Suprapubic skin (tissue), 3 donors: ENCODE results near the gene IL36A.

Source experiments
- POLR2AphosphoS5 ChIP-seq, 3 donors: sonication (generic); formaldehyde crosslinking; IDR thresholded peaks; one replicate each; pipeline ENCODE4 v1.6.1; 2017; ENCODE audit warnings: antibody characterized with exemption in 3 of 3
- TF ChIP-seq, protein P1 (sequence below), 2 donors: fragments of 200-600 bp in 1 of 2; fragments of 450-650 bp in 1 of 2; sonication (generic) in 1 of 2; IDR thresholded peaks; one replicate each; pipeline ENCODE4 v1.5.1; 2016 to 2019; ENCODE audit warnings: antibody characterized with exemption in 2 of 2, mild to moderate bottlenecking in 1 of 2, moderate library complexity in 1 of 2

DNA sequence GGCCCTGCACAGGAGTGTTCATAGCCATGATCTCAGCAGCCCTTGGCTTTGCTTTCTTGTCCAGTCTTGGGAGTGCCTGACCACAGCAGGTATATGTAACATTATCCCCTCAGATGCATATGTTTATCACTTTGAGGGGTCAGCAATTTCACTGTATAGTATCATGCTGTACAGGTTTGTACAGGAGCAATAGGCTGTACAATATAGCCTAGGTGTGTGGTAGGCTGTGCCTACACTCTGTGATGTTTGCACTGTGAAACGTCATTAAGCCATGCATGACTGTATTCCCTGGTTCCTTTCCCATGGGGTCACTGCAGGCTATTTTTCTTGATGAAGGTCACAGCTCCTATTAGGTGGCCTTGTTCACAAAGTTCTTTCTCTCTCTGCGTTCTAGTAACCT lies 32.1 kb upstream of the IL36A start:
- TF ChIP-seq, protein P1, sequence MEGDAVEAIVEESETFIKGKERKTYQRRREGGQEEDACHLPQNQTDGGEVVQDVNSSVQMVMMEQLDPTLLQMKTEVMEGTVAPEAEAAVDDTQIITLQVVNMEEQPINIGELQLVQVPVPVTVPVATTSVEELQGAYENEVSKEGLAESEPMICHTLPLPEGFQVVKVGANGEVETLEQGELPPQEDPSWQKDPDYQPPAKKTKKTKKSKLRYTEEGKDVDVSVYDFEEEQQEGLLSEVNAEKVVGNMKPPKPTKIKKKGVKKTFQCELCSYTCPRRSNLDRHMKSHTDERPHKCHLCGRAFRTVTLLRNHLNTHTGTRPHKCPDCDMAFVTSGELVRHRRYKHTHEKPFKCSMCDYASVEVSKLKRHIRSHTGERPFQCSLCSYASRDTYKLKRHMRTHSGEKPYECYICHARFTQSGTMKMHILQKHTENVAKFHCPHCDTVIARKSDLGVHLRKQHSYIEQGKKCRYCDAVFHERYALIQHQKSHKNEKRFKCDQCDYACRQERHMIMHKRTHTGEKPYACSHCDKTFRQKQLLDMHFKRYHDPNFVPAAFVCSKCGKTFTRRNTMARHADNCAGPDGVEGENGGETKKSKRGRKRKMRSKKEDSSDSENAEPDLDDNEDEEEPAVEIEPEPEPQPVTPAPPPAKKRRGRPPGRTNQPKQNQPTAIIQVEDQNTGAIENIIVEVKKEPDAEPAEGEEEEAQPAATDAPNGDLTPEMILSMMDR (IDR thresholded peaks at IDR 0.05) = no peak
- no peak for TF ChIP-seq POLR2AphosphoS5 (IDR thresholded peaks at IDR 0.05)
